Rectal smooth muscle tissue (tissue), 1 donor: ENCODE results near the gene PRPF39.

Experiments
- H3K27ac ChIP-seq: one replicate; pipeline ENCODE4 v1.7.0; 2013; ENCODE audit warnings: low read depth, low read length, inconsistent platforms
- H3K27me3 ChIP-seq: one replicate; pipeline ENCODE4 v1.7.0; 2013; ENCODE audit warnings: low read length; ENCODE audit not compliant: control insufficient read depth, insufficient read depth
- H3K36me3 ChIP-seq: one replicate; pipeline ENCODE4 v1.7.0; 2013; ENCODE audit warnings: low read length; ENCODE audit not compliant: control insufficient read depth, insufficient read depth
- H3K4me1 ChIP-seq: one replicate; pipeline ENCODE4 v1.7.0; 2013; ENCODE audit warnings: low read length; ENCODE audit not compliant: control insufficient read depth, insufficient read depth
- H3K4me3 ChIP-seq: one replicate; pipeline ENCODE4 v1.7.0; 2013; ENCODE audit warnings: low read length
- H3K9ac ChIP-seq: one replicate; pipeline ENCODE4 v1.7.0; 2013; ENCODE audit warnings: low read length

The PRPF39 gene

DNA sequence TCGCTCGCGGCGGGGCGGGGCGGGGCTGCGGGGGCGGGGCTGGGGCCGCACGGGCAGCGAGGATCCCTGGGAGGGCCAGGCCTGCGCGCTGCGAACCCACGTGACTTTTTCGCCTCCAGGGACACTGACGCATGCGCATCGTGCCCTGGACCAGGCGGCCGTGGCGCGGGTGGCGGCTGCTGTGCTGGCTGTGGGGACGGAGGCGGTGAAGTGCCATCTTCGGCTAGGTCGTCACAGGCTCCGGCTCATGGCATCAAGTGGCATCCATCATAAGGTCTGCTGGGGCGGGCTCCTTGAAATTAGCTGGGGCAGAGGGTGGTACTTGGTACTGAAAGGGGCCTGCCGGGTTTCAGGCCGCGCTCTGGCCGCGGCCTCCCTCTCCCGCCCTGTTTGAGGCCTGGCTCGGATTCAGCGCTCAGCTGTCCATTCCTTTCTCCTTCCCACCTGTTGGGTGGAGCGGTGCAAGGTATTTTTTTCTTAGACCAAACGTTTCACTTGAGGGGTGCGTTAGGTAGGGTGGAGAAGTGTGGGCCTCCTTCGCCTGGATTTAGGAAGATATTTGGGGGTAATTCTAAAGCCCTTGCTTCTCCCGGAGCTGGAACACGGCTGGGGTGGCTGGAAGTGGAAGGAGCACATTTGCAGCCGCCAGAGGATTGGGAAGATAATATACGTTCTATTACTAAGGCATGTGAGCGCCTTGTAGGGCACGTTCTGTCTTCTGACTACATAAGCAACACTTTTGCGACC lies at the start of gene PRPF39:
PRPF39 (plus strand) TSS at position 141 of the 747 bp plus-strand sequence. CDS start 11,124 bp downstream, outside the sequence.
- H3K36me3 ChIP-seq = no peaks in the 10 kb centered on the region
- peak within 1 kb of the TSS; percentile 86 for H3K27ac ChIP-seq
- peak within 1 kb of the TSS; percentile 77 for H3K4me3 ChIP-seq
- H3K27me3 ChIP-seq = no peaks in the 10 kb centered on the region
- peaks cover 8% of the 10 kb centered on the region for H3K4me1 ChIP-seq
- peak within 1 kb of the TSS; percentile 74 for H3K9ac ChIP-seq

DNA sequence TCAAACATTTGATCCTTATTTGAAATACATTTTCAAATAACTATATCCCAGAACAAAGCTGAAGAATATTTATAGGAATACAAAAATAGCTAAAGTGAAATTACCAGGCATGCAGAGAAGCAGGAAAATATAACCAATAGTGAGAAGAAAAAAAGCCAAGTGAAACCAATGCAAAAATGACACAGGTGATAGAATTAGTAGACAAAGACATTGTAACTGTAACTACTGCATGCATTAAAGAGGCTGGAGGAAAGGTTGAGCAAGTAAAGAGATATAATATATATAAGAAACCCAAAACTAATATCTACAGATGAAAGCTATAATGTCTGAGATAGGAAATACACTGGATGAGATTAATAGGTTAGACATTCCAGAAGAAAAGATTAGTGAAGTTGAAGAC lies 49.2 kb upstream of the PRPF39 start:
- H3K27me3 ChIP-seq = no peaks in the 10 kb centered on the region
- H3K27ac ChIP-seq = no peak overlapping the region
- H3K4me3 ChIP-seq = no peak overlapping the region
- peaks cover 16% of the 10 kb centered on the region for H3K36me3 ChIP-seq
- no peaks in the 10 kb centered on the region for H3K4me1 ChIP-seq
- H3K9ac ChIP-seq = no peak overlapping the region

DNA sequence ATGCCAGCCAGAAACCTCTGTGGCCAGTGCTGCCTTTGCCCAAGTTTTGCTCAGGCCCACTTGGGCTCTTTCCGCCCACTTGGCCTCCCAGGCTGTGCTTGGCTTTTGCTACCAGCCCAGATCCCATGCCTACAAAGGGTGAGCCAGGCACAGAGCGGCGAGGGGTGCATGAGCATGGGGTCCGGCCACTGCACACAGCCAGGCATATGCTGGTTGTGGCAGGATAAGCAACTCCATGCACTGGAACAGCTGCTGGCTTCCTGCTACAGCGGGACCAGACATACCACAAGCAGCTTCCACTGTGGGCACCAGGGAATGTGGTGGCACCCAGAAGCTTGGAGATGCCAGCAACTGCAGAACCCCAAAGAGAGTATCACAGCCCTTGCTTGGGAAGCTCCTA lies 45.7 kb upstream of the PRPF39 start:
- H3K27ac ChIP-seq = no peak overlapping the region
- peaks cover 13% of the 10 kb centered on the region for H3K36me3 ChIP-seq
- no peaks in the 10 kb centered on the region for H3K27me3 ChIP-seq
- H3K4me3 ChIP-seq = no peak overlapping the region
- H3K9ac ChIP-seq = no peak overlapping the region
- no peaks in the 10 kb centered on the region for H3K4me1 ChIP-seq

GRCh38 chr14:45038865-45039264 lies 45.1 kb upstream of the PRPF39 start:
- Histone ChIP-seq H3K27me3 (no peaks in the 10 kb centered on the region), H3K36me3 (peaks cover 15% of the 10 kb centered on the region)

DNA sequence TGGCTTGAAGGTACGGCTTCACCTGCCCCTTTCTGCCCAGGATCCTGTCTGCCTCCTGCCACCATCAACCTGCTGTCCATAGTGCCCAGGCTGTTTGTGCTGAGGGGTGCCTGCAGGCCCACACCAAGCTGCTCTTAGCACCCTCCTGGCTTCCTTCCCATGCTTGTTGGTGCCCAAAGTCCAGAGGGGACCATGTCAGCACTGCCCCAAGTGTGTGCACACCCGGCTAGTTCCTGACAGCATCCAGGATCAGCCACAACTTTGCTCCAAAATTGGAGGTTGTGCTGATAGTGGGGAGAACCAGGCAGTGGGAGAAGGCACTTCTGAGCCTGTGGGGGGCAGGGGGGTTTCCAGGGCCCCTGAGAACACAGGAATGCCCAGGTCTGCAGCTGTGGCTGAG lies 44.5 kb upstream of the PRPF39 start:
- H3K27ac ChIP-seq = no peak overlapping the region
- H3K36me3 ChIP-seq = peaks cover 15% of the 10 kb centered on the region
- no peak overlapping the region for H3K9ac ChIP-seq
- no peaks in the 10 kb centered on the region for H3K4me1 ChIP-seq
- H3K27me3 ChIP-seq = no peaks in the 10 kb centered on the region
- H3K4me3 ChIP-seq = no peak overlapping the region

More at GRCh38 chr14:45038865-45039264, 45.1 kb upstream of the PRPF39 start:
- Histone ChIP-seq H3K4me3 (no peak overlapping the region), H3K9ac (no peak overlapping the region), H3K27ac (no peak overlapping the region), H3K4me1 (no peaks in the 10 kb centered on the region)

DNA sequence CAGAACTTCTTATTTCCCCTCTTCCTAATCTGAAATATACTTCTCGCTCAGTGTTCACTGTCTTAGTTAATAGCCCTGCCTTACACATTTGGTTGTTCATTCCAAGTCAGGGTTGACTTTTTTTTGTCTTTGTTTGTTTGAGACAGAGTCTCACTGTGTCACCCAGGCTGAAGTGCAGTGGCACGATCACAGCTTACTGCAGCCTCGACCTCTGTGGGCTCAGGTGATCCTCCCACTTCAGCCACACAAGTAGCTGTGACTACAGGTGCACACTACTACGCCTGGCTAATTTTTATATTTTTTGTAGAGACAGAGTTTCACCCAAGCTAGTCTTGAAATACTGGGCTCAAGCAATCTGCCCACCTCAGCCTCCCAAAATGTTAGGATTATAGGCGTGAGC lies 42.3 kb upstream of the PRPF39 start:
- H3K9ac ChIP-seq = no peak overlapping the region
- H3K27me3 ChIP-seq = no peaks in the 10 kb centered on the region
- no peak overlapping the region for H3K4me3 ChIP-seq
- H3K4me1 ChIP-seq = no peaks in the 10 kb centered on the region
- H3K27ac ChIP-seq = no peak overlapping the region
- H3K36me3 ChIP-seq = peaks cover 13% of the 10 kb centered on the region

- H3K27ac ChIP-seq = no peak overlapping the region
- H3K27me3 ChIP-seq = no peaks in the 10 kb centered on the region
- H3K9ac ChIP-seq = no peak overlapping the region
- no peak overlapping the region for H3K4me3 ChIP-seq
- H3K4me1 ChIP-seq = no peaks in the 10 kb centered on the region
- peaks cover 2% of the 10 kb centered on the region for H3K36me3 ChIP-seq
Measured at GRCh38 chr14:45044638-45045037, 39.3 kb upstream of the PRPF39 start.

- Histone ChIP-seq H3K36me3 (peaks cover under 1% of the 10 kb centered on the region), H3K4me1 (no peaks in the 10 kb centered on the region), H3K4me3 (no peak overlapping the region), H3K27me3 (no peaks in the 10 kb centered on the region), H3K27ac (no peak overlapping the region), H3K9ac (no peak overlapping the region)
Measured at GRCh38 chr14:45048385-45048784, 35.5 kb upstream of the PRPF39 start.

DNA sequence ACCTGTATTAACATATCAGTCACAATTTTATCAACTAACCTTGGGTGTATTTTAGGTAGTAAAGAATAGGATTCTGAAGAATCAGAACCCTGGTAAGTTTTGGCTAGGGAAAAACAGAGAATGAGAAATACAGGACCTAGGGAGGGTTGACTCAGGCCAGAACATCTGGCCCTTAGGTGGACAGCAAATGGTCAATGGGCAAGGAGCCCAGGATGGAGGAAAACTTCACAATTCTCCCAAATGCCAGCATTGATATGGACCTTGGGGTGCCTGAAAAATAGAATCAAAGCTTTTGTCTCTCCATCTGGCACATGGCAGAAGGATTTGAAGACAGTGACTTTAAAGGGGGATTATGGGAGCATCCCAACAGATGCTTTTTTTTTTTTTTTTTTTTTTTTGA lies 32.7 kb upstream of the PRPF39 start:
- Histone ChIP-seq H3K4me1 (no peaks in the 10 kb centered on the region), H3K27ac (no peak overlapping the region), H3K9ac (no peak overlapping the region), H3K27me3 (no peaks in the 10 kb centered on the region), H3K4me3 (no peak overlapping the region), H3K36me3 (peaks cover 2% of the 10 kb centered on the region)

DNA sequence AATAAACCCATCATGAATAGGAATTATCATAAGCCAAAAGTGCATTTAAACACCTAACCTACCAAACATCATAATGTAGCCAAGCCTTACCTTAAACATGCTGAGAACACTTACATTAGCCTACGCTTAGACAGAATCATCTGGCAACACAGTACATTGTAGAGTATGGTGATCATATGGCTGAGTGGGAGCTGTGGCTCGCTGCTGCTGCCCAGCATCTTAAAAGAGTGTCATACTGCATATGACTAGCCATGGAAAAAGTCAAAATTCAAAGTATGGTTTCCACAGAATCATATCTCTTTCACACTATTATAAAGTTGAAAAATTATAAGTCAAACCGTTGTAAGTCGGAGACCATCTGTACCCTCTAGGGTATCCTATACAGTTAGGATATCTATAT lies 32.0 kb upstream of the PRPF39 start:
- Histone ChIP-seq H3K27ac (no peak overlapping the region), H3K9ac (no peak overlapping the region)

GRCh38 chr14:45057349-45057748 lies 26.6 kb upstream of the PRPF39 start:
- H3K27ac ChIP-seq = no peak overlapping the region
- no peaks in the 10 kb centered on the region for H3K27me3 ChIP-seq
- no peak overlapping the region for H3K9ac ChIP-seq
- H3K4me1 ChIP-seq = no peaks in the 10 kb centered on the region
- H3K4me3 ChIP-seq = no peak overlapping the region
- H3K36me3 ChIP-seq = peaks cover 2% of the 10 kb centered on the region

More for the DNA sequence above, 32.0 kb upstream of the PRPF39 start:
- no peaks in the 10 kb centered on the region for H3K27me3 ChIP-seq
- H3K4me1 ChIP-seq = no peaks in the 10 kb centered on the region
- H3K4me3 ChIP-seq = no peak overlapping the region
- peaks cover 2% of the 10 kb centered on the region for H3K36me3 ChIP-seq

- H3K4me3 ChIP-seq = no peak overlapping the region
- no peak overlapping the region for H3K27ac ChIP-seq
- peaks cover 2% of the 10 kb centered on the region for H3K36me3 ChIP-seq
- H3K27me3 ChIP-seq = no peaks in the 10 kb centered on the region
- H3K4me1 ChIP-seq = no peaks in the 10 kb centered on the region
- H3K9ac ChIP-seq = no peak overlapping the region
Measured at GRCh38 chr14:45057881-45058364, 26.0 kb upstream of the PRPF39 start.

DNA sequence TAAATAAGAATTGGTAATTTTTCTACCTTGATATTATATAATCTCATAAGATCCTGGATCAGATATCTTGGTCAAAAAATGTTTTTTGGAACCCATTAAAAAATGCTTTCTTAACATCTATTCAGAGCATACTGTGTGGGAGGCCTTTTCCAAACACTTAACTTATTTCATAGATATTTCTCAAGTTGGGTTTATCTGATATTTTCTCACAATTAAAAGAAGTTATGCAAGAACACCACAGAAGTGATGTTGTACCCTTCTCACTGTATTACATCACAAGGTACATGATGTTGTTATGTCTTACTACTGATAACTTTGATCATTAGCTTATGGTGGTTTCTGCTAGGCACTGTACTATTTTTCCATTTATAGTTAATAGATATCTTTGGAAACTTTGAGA lies 23.4 kb upstream of the PRPF39 start:
- peaks cover 3% of the 10 kb centered on the region for H3K4me1 ChIP-seq
- H3K4me3 ChIP-seq = no peak overlapping the region
- no peak overlapping the region for H3K9ac ChIP-seq
- no peaks in the 10 kb centered on the region for H3K36me3 ChIP-seq
- no peaks in the 10 kb centered on the region for H3K27me3 ChIP-seq
- no peak overlapping the region for H3K27ac ChIP-seq
